WTC11 (cell line): ENCODE data around the gene ADAM17. TPM values are rescaled to one million over a fixed set of nuclear protein-coding genes. Genes with fewer than 3 reads are reported as not detected.

Experiments
- ATAC-seq: fragments of 200-7000 bp; cut with Tn5 transposase; 2 replicates; pipeline ENCODE4 v1.10.0; 2021; ENCODE audit warnings: mild to moderate bottlenecking, moderate library complexity
- CTCF ChIA-PET: fragments of 300-600 bp; sonication (Branson Sonifier 250); formaldehyde crosslinking; loops from one replicate; lab custom pipeline; 2021; ENCODE audit warnings: antibody characterized with exemption; lab: Charles Lee
- POLR2A ChIA-PET: fragments of 350-600 bp; sonication (Branson Sonifier 250); formaldehyde crosslinking; loops from one replicate; lab custom pipeline; 2021; ENCODE audit warnings: antibody characterized with exemption; lab: Charles Lee
- DNase-seq: peaks from one replicate; pipeline ENCODE4 v3.0.0; 2021; ENCODE audit warnings: low spot score
- H3K27ac Mint-ChIP-seq: 2 replicates; pipeline ENCODE4 v1.8.0; 2021; ENCODE audit warnings: mixed read lengths
- H3K27me3 Mint-ChIP-seq: 2 replicates; pipeline ENCODE4 v1.8.0; 2021; ENCODE audit warnings: low read depth, mild to moderate bottlenecking, moderate library complexity, mixed read lengths
- H3K36me3 Mint-ChIP-seq: 2 replicates; pipeline ENCODE4 v1.8.0; 2021; ENCODE audit warnings: mixed read lengths
- H3K4me1 Mint-ChIP-seq: 2 replicates; pipeline ENCODE4 v1.8.0; 2022; ENCODE audit warnings: mixed read lengths
- H3K4me3 Mint-ChIP-seq: 2 replicates; pipeline ENCODE4 v1.8.0; 2021; ENCODE audit warnings: mild to moderate bottlenecking, moderate library complexity, mixed read lengths
- H3K9me3 Mint-ChIP-seq: 2 replicates; pipeline ENCODE4 v1.8.0; 2021; ENCODE audit warnings: mixed read lengths
- ATF1 ChIP-seq: sonication (generic); formaldehyde crosslinking; IDR thresholded peaks from 2 replicates; pipeline ENCODE4 v1.8.1; 2023; ENCODE audit warnings: mild to moderate bottlenecking, moderate library complexity, missing genetic modification reagents
- CBFB ChIP-seq: sonication (generic); formaldehyde crosslinking; IDR thresholded peaks from 2 replicates; pipeline ENCODE4 v1.8.1; 2022; ENCODE audit warnings: mild to moderate bottlenecking, low read depth, missing genetic modification reagents
- CDX4 ChIP-seq: fragments of 250-450 bp; sonication (Bioruptor Pico); IDR thresholded peaks from 2 replicates; pipeline ENCODE4 v1.9.0; 2021; ENCODE audit warnings: moderate library complexity, mild to moderate bottlenecking, inconsistent platforms, borderline replicate concordance
- ETV6 ChIP-seq: sonication (generic); formaldehyde crosslinking; IDR thresholded peaks from 2 replicates; pipeline ENCODE4 v1.8.1; 2022; ENCODE audit warnings: mild to moderate bottlenecking, missing genetic modification reagents
- FOXP1 ChIP-seq: sonication (generic); formaldehyde crosslinking; IDR thresholded peaks from 2 replicates; pipeline ENCODE4 v1.8.0; 2022; ENCODE audit warnings: missing genetic modification reagents, mild to moderate bottlenecking, moderate library complexity, borderline replicate concordance
- GABPB1 ChIP-seq: sonication (generic); formaldehyde crosslinking; IDR thresholded peaks from 2 replicates; pipeline ENCODE4 v1.8.1; 2023; ENCODE audit warnings: mild to moderate bottlenecking, missing genetic modification reagents
- MXD4 ChIP-seq: fragments of 250-450 bp; sonication (Bioruptor Pico); IDR thresholded peaks from 2 replicates; pipeline ENCODE4 v1.8.0; 2021; ENCODE audit warnings: mild to moderate bottlenecking, moderate library complexity, borderline replicate concordance
- NFYB ChIP-seq: sonication (generic); formaldehyde crosslinking; conservative IDR thresholded peaks from 2 replicates; pipeline ENCODE4 v1.8.0; 2022; ENCODE audit warnings: low read depth, missing genetic modification reagents
- PREB ChIP-seq: sonication (generic); formaldehyde crosslinking; IDR thresholded peaks from 2 replicates; pipeline ENCODE4 v1.8.1; 2022; ENCODE audit warnings: mild to moderate bottlenecking, missing genetic modification reagents, moderate library complexity, borderline replicate concordance
- STAT6 ChIP-seq: sonication (generic); formaldehyde crosslinking; conservative IDR thresholded peaks from 2 replicates; pipeline ENCODE4 v1.8.1; 2023; ENCODE audit warnings: mild to moderate bottlenecking, low read depth, missing genetic modification reagents, moderate library complexity
- USF1 ChIP-seq: sonication (generic); formaldehyde crosslinking; IDR thresholded peaks from 2 replicates; pipeline ENCODE4 v1.8.0; 2022; ENCODE audit warnings: mild to moderate bottlenecking, missing genetic modification reagents
- ZNF317 ChIP-seq: sonication (generic); formaldehyde crosslinking; IDR thresholded peaks from 2 replicates; pipeline ENCODE4 v1.8.1; 2023; ENCODE audit warnings: low read depth, mild to moderate bottlenecking, moderate library complexity, missing genetic modification reagents, borderline replicate concordance
- ZNF416 ChIP-seq: fragments of 250-450 bp; sonication (Bioruptor Pico); IDR thresholded peaks from 2 replicates; pipeline ENCODE4 v1.9.0; 2021; ENCODE audit warnings: mild to moderate bottlenecking, inconsistent platforms
- ZSCAN18 ChIP-seq: fragments of 250-450 bp; sonication (Bioruptor Pico); IDR thresholded peaks from 2 replicates; pipeline ENCODE4 v2.1.2; 2022; ENCODE audit warnings: mild to moderate bottlenecking, moderate library complexity
- total RNA-seq: library from RNA; stranded (reverse); gene quantifications from 3 replicates; pipeline ENCODE4 v1.2.3, GENCODE V29; 2021

Gene ADAM17
- total RNA-seq, 1 experiment from 2014 or later: 25.9 TPM

- TF ChIP-seq STAT6 (CRISPR knock-in tag) (no peak), NFYB (CRISPR knock-in tag) (no peak)
- TF ChIP-seq, all 79 proteins: peak for 0
These were observed 72.5 kb downstream of the ADAM17 start (continued) for GRCh38 chr2:9483107-9483506.

GRCh38 chr2:9480157-9480556, 75.5 kb downstream of the ADAM17 start:
- Mint-ChIP-seq H3K27me3 (peaks cover 10% of the 10 kb centered on the region), H3K36me3 (peaks cover 20% of the 10 kb centered on the region), H3K9me3 (peaks cover 10% of the 10 kb centered on the region), H3K4me1 (peaks cover 13% of the 10 kb centered on the region), H3K27ac (no peak overlapping the region), H3K4me3 (no peak overlapping the region)
- DNase-seq (no peak), ATAC-seq (no peak)
- POLR2A ChIA-PET: interaction anchor here (0.6 kb wide), 1 partner anchor 951 kb away, joined by 3 read pairs; no protein-coding TSS in a partner anchor
- no peak for TF ChIP-seq USF1 (CRISPR knock-in tag)
- TF ChIP-seq ZNF317 (CRISPR knock-in tag): no peak
- TF ChIP-seq FOXP1 (CRISPR knock-in tag): no peak
- no peak for TF ChIP-seq ZNF416
- no peak for TF ChIP-seq ATF1 (CRISPR knock-in tag)
- no peak for TF ChIP-seq PREB (CRISPR knock-in tag)
- CTCF ChIA-PET: no interaction called here

GRCh38 chr2:9478526-9478925, 77.1 kb downstream of the ADAM17 start:
- TF ChIP-seq NFYB (CRISPR knock-in tag): no peak
- no peak for TF ChIP-seq GABPB1 (CRISPR knock-in tag)
- TF ChIP-seq FOXP1 (CRISPR knock-in tag): no peak
- no peak for TF ChIP-seq ETV6 (CRISPR knock-in tag)
- no peak for TF ChIP-seq ATF1 (CRISPR knock-in tag)
- no peak for TF ChIP-seq CBFB (CRISPR knock-in tag)
- no peak for TF ChIP-seq ZSCAN18 (CRISPR knock-in tag)
- TF ChIP-seq MXD4: no peak
- no peak for TF ChIP-seq CDX4 (CRISPR knock-in tag)
- H3K4me3 Mint-ChIP-seq: no peak overlapping the region
- H3K9me3 Mint-ChIP-seq: peaks cover 10% of the 10 kb centered on the region
- H3K27ac Mint-ChIP-seq: 0 out of 2 replicates have a peak overlapping the region, but pooled peaks have one; percentile 9
- peaks cover 11% of the 10 kb centered on the region for H3K27me3 Mint-ChIP-seq
- DNase-seq (no peak), ATAC-seq (no peak)
- peaks cover 10% of the 10 kb centered on the region for H3K36me3 Mint-ChIP-seq
- ChIA-PET CTCF (no interaction called here), POLR2A (no interaction called here)
- peaks cover 15% of the 10 kb centered on the region for H3K4me1 Mint-ChIP-seq
